ENCODE measurements around the gene ADGRD1. TPM values are rescaled to one million over a fixed set of nuclear protein-coding genes. Genes with fewer than 3 reads are reported as not detected.

The ADGRD1 gene
- total and polyA plus RNA-seq, 12 donors: 0.87 to 6.0 (median 1.6) TPM

DNA sequence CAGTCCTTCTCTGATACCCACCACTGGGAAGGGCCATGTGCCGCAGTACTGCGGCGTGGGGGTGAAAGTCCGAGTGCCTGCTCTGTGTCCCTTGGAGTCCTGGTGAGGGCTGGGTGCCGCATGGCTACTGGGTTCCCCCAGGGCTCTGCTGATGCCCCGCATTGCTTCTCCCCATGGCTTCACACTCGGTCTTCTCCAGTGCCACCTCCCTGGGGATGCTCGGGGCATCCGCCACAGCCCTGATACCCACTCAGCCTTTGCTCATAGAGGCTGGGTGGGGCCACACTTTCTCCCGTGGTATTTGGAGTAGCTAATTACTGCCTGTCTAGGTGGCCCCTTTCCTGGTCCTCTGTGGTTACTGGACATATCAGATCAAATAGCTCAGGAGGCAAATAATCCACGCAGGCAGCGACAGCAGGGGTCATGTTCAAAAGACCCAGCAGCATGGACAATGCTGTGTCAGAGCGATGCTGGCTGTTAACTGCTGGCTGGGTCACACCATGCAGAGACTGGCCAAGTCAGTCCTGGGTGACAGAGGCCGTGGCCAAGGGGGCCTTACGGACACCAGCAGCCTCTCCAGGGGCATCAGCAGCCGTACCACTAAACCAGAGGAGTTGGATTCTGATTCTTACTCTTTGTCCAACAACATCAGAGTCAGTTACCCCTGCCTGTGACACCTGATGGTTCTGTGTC is 106.5 kb downstream of the ADGRD1 start:
- no peak for TF ChIP-seq POLR2A (IDR thresholded peaks at IDR 0.05)
- TF ChIP-seq, protein P1, sequence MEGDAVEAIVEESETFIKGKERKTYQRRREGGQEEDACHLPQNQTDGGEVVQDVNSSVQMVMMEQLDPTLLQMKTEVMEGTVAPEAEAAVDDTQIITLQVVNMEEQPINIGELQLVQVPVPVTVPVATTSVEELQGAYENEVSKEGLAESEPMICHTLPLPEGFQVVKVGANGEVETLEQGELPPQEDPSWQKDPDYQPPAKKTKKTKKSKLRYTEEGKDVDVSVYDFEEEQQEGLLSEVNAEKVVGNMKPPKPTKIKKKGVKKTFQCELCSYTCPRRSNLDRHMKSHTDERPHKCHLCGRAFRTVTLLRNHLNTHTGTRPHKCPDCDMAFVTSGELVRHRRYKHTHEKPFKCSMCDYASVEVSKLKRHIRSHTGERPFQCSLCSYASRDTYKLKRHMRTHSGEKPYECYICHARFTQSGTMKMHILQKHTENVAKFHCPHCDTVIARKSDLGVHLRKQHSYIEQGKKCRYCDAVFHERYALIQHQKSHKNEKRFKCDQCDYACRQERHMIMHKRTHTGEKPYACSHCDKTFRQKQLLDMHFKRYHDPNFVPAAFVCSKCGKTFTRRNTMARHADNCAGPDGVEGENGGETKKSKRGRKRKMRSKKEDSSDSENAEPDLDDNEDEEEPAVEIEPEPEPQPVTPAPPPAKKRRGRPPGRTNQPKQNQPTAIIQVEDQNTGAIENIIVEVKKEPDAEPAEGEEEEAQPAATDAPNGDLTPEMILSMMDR (IDR thresholded peaks at IDR 0.05): no peak
- H3K36me3 ChIP-seq (replicated peaks in 1 of 2): no peaks in the 10 kb centered on the region
- H3K27ac ChIP-seq: no peak overlapping the region
- DNase-seq: no peak
- no peaks in the 10 kb centered on the region for H3K27me3 ChIP-seq
- H3K4me3 ChIP-seq: no peak overlapping the region
- 87 to 93% (median 91%) methylated on average over 14 to 16 of the region's 16 CpGs for WGBS, 4 donors
- intact Hi-C loops (cut with DNase I): no loop called here
- no peaks in the 10 kb centered on the region for H3K9me3 ChIP-seq (replicated peaks in 1 of 3)
- H3K4me1 ChIP-seq (replicated peaks in 1 of 2): no peaks in the 10 kb centered on the region

DNA sequence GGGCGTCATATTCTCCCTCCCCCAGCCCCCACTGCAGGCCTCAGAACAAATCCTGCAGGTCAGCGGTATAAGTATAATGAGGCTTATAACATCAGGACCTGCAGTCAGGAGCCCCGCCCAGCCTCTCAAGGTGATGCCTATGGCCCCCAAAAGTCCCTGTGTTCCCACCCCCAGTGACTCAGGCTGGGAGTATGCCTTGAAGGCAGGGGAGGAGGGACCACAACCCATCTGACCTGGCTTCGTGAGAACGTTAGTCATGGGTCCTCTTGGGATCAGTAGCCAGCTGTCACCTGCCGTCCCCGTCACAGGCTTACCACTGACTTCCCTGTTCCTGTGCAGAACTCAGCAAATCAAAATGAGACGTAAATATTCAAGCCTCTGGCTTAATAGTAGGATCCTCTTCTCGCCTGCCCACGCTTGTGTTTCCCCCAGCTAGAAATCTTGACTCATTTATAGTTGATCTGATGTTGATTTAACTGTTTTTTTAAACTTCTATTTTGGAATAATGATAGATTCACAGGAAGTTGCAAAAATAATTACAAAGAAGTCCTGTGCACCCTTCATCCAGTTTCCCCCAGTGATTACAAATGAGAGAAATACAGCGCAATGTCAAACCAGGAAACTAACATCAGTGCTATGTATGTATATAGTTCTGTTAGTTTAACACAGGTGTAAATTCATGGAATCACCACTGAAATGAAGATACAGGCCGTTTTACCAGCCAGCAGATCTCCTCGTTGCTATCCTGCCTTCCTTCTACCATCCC is 107.5 kb downstream of the ADGRD1 start:
- intact Hi-C loops (cut with DNase I): no loop called here
- H3K4me1 ChIP-seq (replicated peaks in 1 of 2): no peaks in the 10 kb centered on the region
- no peaks in the 10 kb centered on the region for H3K27me3 ChIP-seq
- peak in 1 of 7 donors; percentile 8 for DNase-seq
- no peaks in the 10 kb centered on the region for H3K9me3 ChIP-seq (replicated peaks in 1 of 3)
- no peak overlapping the region for H3K27ac ChIP-seq
- H3K4me3 ChIP-seq: no peak overlapping the region
- H3K36me3 ChIP-seq (replicated peaks in 1 of 2): no peaks in the 10 kb centered on the region
- TF ChIP-seq, protein P1 (IDR thresholded peaks at IDR 0.05): no peak
- TF ChIP-seq POLR2A (IDR thresholded peaks at IDR 0.05): no peak
- 78 to 82% (median 81%) methylated on average over 13 of the region's 13 CpGs for WGBS, 4 donors

DNA sequence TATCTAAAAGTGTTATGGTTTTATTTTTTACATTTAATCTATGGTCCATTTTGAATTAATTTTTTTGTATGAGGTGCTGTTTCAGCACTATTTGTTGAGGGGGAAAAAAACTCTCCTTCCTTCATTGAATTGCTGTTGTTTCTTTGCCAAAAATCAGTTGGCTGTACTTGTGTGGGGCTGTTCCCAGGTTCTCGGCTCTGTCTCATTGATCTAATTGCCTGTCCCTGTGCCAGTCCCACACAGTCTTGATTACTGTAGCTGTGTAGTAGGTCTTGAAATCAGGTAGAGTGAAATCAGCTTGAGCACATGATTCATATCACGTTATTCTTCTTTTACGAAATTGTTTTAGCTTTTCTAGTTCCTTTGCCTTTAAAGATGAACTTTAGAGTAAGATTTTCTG is 109.7 kb downstream of the ADGRD1 start:
- TF ChIP-seq, protein P1 (IDR thresholded peaks at IDR 0.05): no peak
- no peak for TF ChIP-seq POLR2A (IDR thresholded peaks at IDR 0.05)
- H3K27ac ChIP-seq: no peak overlapping the region
- H3K9me3 ChIP-seq (replicated peaks in 1 of 3): no peaks in the 10 kb centered on the region
- no peaks in the 10 kb centered on the region for H3K27me3 ChIP-seq
- WGBS, 4 donors: 69 to 84% (median 75%) methylated on average over 3 of the region's 3 CpGs
- no peak for DNase-seq
- H3K36me3 ChIP-seq (replicated peaks in 1 of 2): no peaks in the 10 kb centered on the region
- no peaks in the 10 kb centered on the region for H3K4me1 ChIP-seq (replicated peaks in 1 of 2)
- intact Hi-C loops (cut with DNase I): no loop called here
- no peak overlapping the region for H3K4me3 ChIP-seq

DNA sequence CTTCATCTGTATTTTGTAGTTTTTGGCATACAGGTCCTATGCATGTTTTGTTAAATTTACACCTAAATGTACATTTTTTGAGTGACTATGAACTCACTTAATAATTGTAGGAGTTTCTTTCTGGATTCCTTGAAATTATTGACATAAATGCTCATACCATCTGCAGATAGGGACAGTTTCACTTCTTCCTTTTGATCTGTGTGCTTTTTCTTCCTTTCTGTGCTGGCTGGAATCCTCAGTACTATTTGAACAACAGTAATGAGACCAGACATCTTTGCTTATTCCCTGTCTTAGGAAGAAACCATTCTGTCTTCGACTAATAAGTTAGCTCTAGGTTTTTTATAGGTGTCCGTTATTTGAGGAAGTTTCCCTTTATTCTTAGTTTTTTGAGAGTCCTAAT is 110.3 kb downstream of the ADGRD1 start:
- intact Hi-C loops (cut with DNase I): no loop called here
- Histone ChIP-seq H3K4me3 (no peak overlapping the region), H3K27me3 (no peaks in the 10 kb centered on the region), H3K9me3 (replicated peaks in 1 of 3) (no peaks in the 10 kb centered on the region), H3K27ac (no peak overlapping the region), H3K36me3 (replicated peaks in 1 of 2) (no peaks in the 10 kb centered on the region), H3K4me1 (replicated peaks in 1 of 2) (no peaks in the 10 kb centered on the region)
- DNase-seq: no peak
- TF ChIP-seq POLR2A (IDR thresholded peaks at IDR 0.05): no peak
- TF ChIP-seq, protein P1 (IDR thresholded peaks at IDR 0.05): no peak
- 74 to 79% (median 76%) methylated on average over 2 of the region's 2 CpGs for WGBS, 4 donors
